ENCODE data around the gene CDK6.
A peak's percentile ranks its signal among the peaks of the same experiment; 100 is the strongest.

The CDK6 gene

GRCh38 chr7:92693519-92693918 lies 142.9 kb downstream of the CDK6 start:
- TF ChIP-seq FOXM1 (IDR thresholded peaks at IDR 0.05; ENCODE audit: borderline replicate concordance) (no peak), BHLHE40 (IDR thresholded peaks at IDR 0.05; ENCODE audit: borderline replicate concordance) (no peak), SP1 (IDR thresholded peaks at IDR 0.05) (no peak), SUZ12 (IDR thresholded peaks at IDR 0.05) (no peak), ELF4 (IDR thresholded peaks at IDR 0.05) (no peak), PKNOX1 (IDR thresholded peaks at IDR 0.05) (no peak), TARDBP (IDR thresholded peaks at IDR 0.05) (no peak), NFRKB (IDR thresholded peaks at IDR 0.05) (no peak), ZNF384 (IDR thresholded peaks at IDR 0.05) (no peak), ARNT (IDR thresholded peaks at IDR 0.05) (no peak)
- ChIA-PET POLR2A (no interaction called here), CTCF (no interaction called here)
- DNase-seq (ENCODE audit: extremely low spot score): no peak

GRCh38 chr7:92691578-92691977 lies 144.8 kb downstream of the CDK6 start:
- CTCF ChIA-PET: no interaction called here
- POLR2A ChIA-PET: no interaction called here
- peak; percentile 20 for DNase-seq (ENCODE audit: extremely low spot score)
- TF ChIP-seq PKNOX1 (IDR thresholded peaks at IDR 0.05) (no peak), FOXA1 (IDR thresholded peaks at IDR 0.05) (no peak), FOXM1 (IDR thresholded peaks at IDR 0.05; ENCODE audit: borderline replicate concordance) (no peak), SUZ12 (IDR thresholded peaks at IDR 0.05) (no peak), LEF1 (IDR thresholded peaks at IDR 0.05; ENCODE audit: borderline replicate concordance) (no peak), TARDBP (IDR thresholded peaks at IDR 0.05) (no peak), ELF4 (IDR thresholded peaks at IDR 0.05) (no peak), SP1 (IDR thresholded peaks at IDR 0.05) (no peak), NFRKB (IDR thresholded peaks at IDR 0.05) (no peak), ARNT (IDR thresholded peaks at IDR 0.05) (no peak), BHLHE40 (IDR thresholded peaks at IDR 0.05; ENCODE audit: borderline replicate concordance) (no peak), FOXK2 (IDR thresholded peaks at IDR 0.05) (no peak)

GRCh38 chr7:92685136-92686042 lies 151.0 kb downstream of the CDK6 start:
- DNase-seq (ENCODE audit: extremely low spot score): no peak
- ChIA-PET CTCF (no interaction called here), POLR2A (no interaction called here)
- TF ChIP-seq SP1 (IDR thresholded peaks at IDR 0.05) (no peak), CTBP1 (IDR thresholded peaks at IDR 0.05; ENCODE audit: borderline replicate concordance) (no peak), FOXM1 (IDR thresholded peaks at IDR 0.05; ENCODE audit: borderline replicate concordance) (no peak), NFRKB (IDR thresholded peaks at IDR 0.05) (no peak), HDGF (IDR thresholded peaks at IDR 0.05; ENCODE audit: borderline replicate concordance) (no peak)

GRCh38 chr7:92684274-92684673 lies 152.1 kb downstream of the CDK6 start:
- ChIA-PET POLR2A (no interaction called here), CTCF (no interaction called here)
- TF ChIP-seq LEF1 (IDR thresholded peaks at IDR 0.05; ENCODE audit: borderline replicate concordance): no peak
- TF ChIP-seq PKNOX1 (IDR thresholded peaks at IDR 0.05): no peak
- TF ChIP-seq TARDBP (IDR thresholded peaks at IDR 0.05): no peak
- TF ChIP-seq SUZ12 (IDR thresholded peaks at IDR 0.05): no peak
- TF ChIP-seq NFRKB (IDR thresholded peaks at IDR 0.05): no peak
- DNase-seq (ENCODE audit: extremely low spot score): no peak

GRCh38 chr7:92682903-92683539 lies 153.4 kb downstream of the CDK6 start:
- ChIA-PET CTCF (no interaction called here), POLR2A (no interaction called here)

GRCh38 chr7:92682330-92682729 lies 154.0 kb downstream of the CDK6 start:
- no peak for TF ChIP-seq SP1 (IDR thresholded peaks at IDR 0.05)
- no peak for TF ChIP-seq ZNF384 (IDR thresholded peaks at IDR 0.05)
- no peak for TF ChIP-seq ARNT (IDR thresholded peaks at IDR 0.05)
- TF ChIP-seq LEF1 (IDR thresholded peaks at IDR 0.05; ENCODE audit: borderline replicate concordance): no peak
- no peak for TF ChIP-seq HDGF (IDR thresholded peaks at IDR 0.05; ENCODE audit: borderline replicate concordance)
- TF ChIP-seq ELF4 (IDR thresholded peaks at IDR 0.05): no peak
- no peak for TF ChIP-seq SUZ12 (IDR thresholded peaks at IDR 0.05)
- no peak for TF ChIP-seq FOXA1 (IDR thresholded peaks at IDR 0.05)
- no peak for TF ChIP-seq FOXK2 (IDR thresholded peaks at IDR 0.05)
- no peak for TF ChIP-seq NFRKB (IDR thresholded peaks at IDR 0.05)
- no peak for TF ChIP-seq FOXM1 (IDR thresholded peaks at IDR 0.05; ENCODE audit: borderline replicate concordance)
- no peak for TF ChIP-seq BHLHE40 (IDR thresholded peaks at IDR 0.05; ENCODE audit: borderline replicate concordance)
- TF ChIP-seq CTBP1 (IDR thresholded peaks at IDR 0.05; ENCODE audit: borderline replicate concordance): no peak
- no peak for TF ChIP-seq TARDBP (IDR thresholded peaks at IDR 0.05)
- TF ChIP-seq L3MBTL2 (conservative IDR thresholded peaks at IDR 0.05): no peak
- no peak for TF ChIP-seq PKNOX1 (IDR thresholded peaks at IDR 0.05)
- ChIA-PET POLR2A (no interaction called here), CTCF (no interaction called here)
- DNase-seq (ENCODE audit: extremely low spot score): no peak

More at GRCh38 chr7:92682903-92683539, 153.4 kb downstream of the CDK6 start:
- TF ChIP-seq TARDBP (IDR thresholded peaks at IDR 0.05) (no peak), L3MBTL2 (conservative IDR thresholded peaks at IDR 0.05) (no peak), SUZ12 (IDR thresholded peaks at IDR 0.05) (no peak), SP1 (IDR thresholded peaks at IDR 0.05) (no peak), FOXK2 (IDR thresholded peaks at IDR 0.05) (no peak)
- DNase-seq (ENCODE audit: extremely low spot score): no peak
